HS-5 (cell line): ENCODE measurements around the gene HSPG2.
"Not testable (repeated sequence)": the region's sequence is repeated elsewhere in the genome, so short reads cannot be mapped to it uniquely, and the experiment has no call there.

Experiments
- DNase-seq: peaks from one replicate; pipeline ENCODE4 v3.0.0-alpha.2; 2012; ENCODE audit warnings: low read depth

HSPG2 gene

GRCh38 chr1:21912038-21912758, 24.9 kb downstream of the HSPG2 start:
- no peak for DNase-seq

DNA sequence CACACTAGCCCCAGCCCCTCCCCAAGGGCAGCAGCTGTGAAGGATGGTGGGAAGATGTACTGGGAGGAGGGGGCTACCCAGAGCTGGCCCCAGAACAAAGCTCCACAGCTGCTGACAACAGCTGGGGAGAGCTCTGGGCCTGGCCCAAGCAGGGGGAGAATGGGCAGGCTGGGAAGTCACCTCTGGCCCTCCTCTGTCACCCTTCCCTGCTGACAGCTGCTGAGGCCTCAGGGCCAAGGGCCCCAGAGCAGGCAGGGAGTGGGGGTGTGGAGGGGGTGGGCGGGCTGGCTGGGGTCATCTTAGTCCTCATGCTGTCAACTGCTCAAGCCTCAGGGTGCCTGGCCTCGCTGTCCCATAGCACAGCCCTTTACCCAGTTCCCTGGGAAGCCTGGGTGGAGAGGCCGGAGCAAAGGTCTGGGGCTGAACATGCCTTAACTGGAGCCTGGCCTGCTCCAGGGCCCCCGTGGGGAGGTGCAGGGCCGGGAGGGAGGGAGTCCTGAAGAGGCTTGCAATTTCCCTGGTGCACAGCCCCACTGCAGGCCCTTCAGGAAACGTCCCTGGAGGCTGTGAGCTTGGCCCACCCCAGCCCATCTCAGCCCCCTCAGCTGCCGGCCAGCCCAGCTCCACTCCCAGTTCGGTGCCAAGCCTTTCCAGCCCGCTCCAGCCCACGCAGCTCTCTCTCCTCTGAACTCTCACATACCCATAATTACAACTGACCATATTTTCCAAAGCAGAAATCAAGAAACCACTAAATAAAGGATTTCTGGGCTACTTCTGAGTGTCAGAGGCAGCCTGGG, 25.7 kb downstream of the HSPG2 start:
- DNase-seq, result no peak

GRCh38 chr1:21910558-21911204, 26.4 kb downstream of the HSPG2 start:
- DNase-seq, result no peak

DNA sequence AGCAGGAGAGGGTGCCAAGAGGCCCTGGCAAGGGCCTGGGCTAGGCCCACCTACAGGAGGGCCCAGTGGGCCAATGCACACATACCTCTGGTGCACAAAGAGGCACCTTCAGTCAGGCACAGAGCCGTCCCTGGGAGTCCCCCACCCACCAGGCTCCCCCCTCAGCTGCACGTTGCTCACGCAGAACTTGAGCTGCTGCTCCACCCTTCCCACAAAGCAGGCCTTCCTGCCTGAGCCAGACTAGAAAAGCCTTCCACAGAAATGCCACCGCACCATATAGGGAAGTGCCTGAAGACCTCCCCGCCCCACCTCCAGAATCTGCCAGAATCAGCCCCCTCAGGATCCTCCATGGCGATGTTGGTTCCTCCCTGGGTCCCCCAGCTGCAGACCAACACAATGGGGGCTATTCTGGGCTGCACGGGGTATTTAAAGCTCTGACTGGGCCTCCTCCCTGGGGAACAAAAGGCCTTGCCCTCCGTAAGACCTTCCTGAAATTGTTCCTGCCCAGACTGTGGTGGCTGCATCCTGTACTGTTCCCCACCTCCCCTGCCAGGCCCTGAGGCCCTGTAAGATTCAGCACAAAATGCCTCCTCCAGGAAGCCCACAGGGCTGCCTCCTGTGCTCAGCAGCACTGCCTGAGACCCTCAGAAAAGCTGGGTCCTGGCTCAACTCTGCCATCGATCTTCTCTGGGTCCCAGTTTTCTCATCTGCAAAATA, 27.2 kb downstream of the HSPG2 start:
- no peak for DNase-seq

DNA sequence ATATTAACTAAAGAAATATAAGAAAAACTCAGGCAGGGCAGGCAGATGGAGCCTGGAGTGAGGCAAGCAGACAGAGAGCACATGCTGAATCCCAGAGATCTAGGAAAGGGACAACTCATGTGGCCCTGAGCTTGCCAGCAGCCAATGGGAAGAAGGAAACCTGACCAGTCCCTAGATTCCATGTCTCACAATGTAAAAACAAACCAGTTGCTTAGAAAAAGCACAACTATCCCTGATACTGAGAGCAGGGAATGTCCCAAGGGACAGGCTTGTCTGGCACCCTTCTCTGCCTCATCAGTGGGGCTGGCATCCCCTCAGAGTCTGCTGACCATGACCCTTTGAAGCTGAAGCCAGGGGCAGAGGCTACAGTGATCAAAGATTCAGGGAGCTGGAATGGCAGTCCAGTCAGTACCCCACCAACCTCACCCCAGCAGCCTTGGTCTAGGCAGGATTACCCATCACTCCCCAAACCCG, 27.8 kb downstream of the HSPG2 start:
- DNase-seq, result no peak

DNA sequence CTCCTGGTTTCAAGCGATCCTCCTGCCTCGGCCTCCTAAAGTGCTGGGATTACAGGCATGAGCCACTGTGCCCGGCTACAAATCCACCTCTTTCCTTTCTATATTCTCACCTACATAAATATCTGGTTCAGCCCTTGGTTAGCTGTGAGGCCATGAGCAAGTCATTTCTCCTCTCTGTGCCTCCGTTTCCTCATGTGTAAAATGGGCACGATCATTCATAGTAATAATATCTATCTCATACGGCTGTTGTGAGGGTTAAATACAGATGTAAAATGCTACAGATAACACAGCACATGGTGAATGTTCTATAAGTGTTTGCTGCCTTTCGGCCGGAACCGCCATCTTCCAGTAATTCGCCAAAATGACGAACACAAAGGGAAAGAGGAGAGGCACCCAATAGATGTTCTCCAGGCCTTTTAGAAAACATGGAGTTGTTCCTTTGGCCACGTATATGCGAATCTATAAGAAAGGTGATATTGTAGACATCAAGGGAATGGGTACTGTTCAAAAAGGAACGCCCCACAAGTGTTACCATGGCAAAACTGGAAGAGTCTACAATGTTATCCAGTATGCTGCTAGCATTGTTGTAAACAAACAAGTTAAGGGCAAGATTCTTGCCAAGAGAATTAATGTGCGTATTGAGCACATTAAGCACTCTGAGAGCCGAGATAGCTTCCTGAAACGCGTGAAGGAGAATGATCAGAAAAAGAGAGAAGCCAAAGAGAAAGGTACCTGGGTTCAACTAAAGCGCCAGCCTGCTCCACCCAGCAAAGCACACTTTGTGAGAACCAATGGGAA, 29.2 kb downstream of the HSPG2 start:
- not testable (repeated sequence) for DNase-seq

DNA sequence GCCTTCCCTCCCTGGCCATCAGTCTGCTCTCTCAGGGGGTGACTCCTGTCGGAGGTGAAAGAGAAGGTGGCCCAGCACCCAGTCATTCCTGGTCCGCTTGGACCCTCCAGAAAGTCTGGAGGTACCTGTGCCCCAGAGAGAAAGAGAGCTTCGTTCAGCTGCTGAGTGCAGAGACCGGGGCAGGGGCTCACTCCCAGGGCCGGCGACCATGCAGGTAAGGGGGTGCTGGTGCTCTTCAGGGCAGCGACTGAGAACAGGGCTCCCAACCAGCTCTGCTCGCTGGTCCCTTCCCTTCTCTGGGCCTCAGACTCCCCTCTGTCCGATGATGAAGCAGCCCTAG, 30.1 kb downstream of the HSPG2 start:
- DNase-seq, result no peak

DNA sequence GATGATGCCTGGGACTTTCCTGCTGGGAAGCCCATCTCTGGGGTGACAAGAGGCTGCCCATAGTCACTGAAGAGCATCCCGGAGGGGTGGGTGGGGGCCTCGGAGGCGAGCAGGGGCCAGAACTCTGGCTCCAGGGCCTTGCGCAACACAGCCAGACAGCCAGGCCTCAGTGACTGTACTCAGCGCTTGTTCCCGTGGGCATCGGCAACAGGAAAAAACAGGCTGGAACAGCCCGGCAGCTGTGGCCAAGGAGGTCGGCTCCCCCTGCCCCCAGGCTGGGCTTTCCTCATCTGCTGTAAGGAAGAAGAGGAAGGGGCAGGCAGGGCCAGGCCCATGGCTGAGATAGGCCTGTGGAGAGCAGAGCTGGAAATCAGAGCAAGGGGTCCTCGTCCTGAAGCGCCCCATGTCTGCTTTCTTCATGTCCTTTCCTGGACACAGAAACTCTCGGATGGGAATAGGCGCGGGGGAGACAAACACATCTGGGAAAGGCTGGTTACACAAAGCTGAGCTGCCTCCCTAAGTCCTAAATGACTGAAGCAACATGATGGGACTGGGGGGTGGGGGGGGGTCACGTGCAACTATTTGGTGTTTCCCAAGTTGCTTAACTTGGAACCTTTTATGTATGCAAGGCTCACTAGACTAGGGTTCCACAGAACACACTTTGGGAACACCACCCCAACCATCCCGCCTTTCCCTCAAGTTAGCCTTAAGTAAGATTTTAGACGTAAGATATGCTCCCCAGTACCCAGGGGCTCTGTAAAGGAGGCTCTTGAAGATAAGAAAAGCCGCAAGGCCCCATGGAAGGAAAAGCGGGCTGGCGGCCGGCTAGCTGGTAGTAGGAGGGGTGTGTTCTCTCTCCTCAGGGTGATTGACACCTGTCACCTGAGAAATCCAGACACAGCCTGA, 30.7 kb downstream of the HSPG2 start:
- no peak for DNase-seq

DNA sequence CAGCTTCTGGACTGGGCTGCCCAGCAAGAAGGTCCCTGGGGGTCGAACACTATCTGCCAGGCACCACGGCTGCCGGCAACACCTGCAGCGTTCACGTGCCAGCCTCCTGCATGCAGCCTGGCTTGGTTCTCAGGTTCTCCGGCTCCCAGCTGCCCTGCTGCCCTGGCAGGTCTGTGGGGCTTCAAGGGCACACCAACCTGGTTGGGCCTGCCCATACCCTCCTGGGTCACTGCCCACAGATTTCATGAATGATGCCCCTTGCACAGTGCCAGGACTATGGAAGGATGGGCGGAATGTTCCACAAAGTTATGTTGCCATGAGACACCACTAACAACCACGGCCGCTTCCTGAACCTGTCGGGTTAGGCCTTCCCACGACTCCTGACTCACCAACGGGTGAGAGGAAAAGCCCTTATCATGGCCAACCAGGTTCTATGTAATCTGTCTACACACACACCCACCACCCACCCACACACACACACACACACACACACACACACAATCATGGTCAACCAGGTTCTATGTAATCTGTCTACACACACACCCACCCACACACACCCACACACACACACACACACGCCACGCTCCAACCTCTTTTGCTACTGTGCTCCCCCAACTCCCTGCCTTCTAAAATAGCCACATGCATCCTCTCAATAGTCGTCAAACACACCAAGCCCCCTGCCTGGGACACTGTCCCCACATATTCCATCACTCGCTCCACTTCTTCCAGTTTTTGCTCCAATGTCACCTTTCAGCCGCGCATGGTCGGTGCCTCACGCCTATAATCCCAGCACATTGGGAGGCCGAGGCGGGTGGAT, 32.2 kb downstream of the HSPG2 start:
- no peak for DNase-seq

DNA sequence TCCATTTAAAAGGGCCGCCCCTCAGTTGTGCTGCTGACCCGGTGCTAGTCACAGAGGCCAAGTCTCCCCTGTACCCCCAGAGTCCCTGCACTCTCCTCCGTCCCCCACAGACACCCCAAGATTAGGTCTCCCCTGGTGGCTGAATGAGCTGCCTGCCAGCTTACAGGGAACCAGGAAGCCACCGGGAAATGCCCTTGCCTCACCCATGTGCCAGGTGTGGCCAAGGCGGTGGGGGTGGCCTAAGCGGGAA, 32.7 kb downstream of the HSPG2 start:
- no peak for DNase-seq

DNA sequence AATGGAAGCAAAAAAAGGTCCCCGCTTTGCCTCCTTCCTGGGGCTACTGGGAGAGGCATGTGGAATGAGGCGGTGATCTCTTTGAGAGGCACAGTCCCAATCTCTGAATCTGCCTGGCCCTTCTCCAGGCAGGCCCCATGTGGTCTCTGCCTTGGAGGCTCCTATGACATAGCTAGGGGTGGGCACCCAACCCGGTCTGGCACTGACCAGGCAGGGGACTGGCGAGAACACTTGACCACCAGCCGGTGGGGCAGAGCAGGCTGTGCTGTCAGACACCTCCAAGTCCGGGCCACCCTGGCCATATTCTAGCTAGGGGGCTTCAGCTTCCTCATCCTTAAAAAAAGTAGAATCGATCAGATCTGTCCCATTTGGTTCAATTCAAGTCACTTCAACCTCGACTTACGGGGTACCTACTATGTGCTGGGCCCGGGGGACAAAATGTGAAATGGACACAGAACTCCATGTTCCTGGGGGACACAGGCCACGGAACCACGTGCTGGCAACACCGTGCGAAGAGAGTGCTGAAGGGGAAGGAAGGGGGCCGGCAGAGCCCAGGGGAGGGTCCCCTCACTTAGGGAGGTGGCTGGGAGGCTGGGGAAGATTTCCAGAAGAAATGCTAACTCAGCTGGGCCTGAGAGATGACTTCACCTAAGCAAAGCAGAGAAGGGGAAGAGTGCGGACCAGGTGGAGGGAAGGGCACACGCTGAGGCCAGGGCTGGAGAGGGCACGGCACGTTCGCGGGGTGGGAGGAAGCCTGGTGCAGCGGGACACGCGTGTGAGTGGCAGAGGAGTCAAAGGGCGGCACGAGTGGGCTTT, 33.3 kb downstream of the HSPG2 start:
- DNase-seq, result no peak

GRCh38 chr1:21902026-21903012, 34.8 kb downstream of the HSPG2 start:
- no peak for DNase-seq

- DNase-seq, result no peak
These were observed 35.6 kb downstream of the HSPG2 start for GRCh38 chr1:21901473-21901847.

GRCh38 chr1:21900766-21901472, 36.2 kb downstream of the HSPG2 start:
- DNase-seq, result no peak

DNA sequence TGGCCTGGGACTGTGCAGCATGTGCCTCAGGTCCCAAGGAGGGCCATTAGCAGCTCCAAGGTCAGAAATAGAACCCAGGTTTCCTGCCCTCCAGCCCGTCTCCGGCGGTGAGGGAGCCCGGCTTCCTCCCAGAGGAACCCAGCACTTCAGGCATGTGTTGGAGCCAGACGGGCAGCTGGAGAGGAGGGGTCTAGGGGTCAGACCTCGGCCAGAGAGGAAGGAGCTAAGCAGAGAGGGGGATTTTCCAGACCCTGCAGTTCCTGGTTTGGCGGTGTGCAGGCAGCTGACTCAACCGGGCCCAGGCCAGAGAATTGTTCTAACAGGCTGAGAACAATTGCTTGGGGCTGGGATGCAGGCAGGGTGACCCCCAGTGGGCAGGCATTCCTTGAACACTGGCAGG, 37.1 kb downstream of the HSPG2 start:
- no peak for DNase-seq

DNA sequence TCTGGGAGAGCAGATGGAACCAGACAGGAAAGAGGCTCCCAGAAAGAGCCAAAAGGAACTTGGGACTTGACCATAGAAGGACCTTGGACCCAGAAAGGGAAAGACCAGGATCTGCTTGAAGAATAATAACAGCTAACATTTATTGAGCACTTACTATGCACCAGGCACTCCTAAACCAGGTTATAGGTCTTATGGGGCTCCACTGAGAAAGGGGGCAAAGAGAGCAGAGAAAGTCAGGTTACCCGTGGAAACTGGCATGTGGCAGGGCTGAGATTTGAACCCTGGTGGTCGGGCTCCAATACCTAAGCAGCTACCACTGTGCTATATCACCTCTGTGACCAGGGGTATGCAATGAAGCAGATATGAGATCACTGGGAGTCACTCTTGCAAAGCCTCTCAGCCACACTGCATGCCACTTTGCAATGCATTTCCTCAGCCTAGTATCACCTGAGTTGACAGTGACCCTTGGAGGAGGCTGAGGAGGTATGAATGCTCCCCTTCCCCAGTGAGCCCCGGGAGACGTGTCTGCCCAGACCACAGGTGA, 37.8 kb downstream of the HSPG2 start:
- no peak for DNase-seq
